Hepatocyte (in vitro differentiated cells): Measurements from ENCODE around the gene GAL3ST2. TPM values are rescaled to one million over a fixed set of nuclear protein-coding genes. Genes with fewer than 3 reads are reported as not detected.
A peak's percentile ranks its signal among the peaks of the same experiment; 100 is the strongest.
"Not testable (repeated sequence)": the region's sequence is repeated elsewhere in the genome, so short reads cannot be mapped to it uniquely, and the experiment has no call there.

Source experiments
- DNase-seq: peaks from one replicate; pipeline ENCODE4 v3.0.0-alpha.2; 2016; ENCODE audit warnings: low spot score
- H2AFZ ChIP-seq: fragments of 200-600 bp; sonication (generic); 2 replicates; pipeline ENCODE4 v1.6.0; 2016; ENCODE audit warnings: antibody characterized with exemption, mild to moderate bottlenecking
- H3K27ac ChIP-seq: fragments of 200-600 bp; sonication (generic); 2 replicates; pipeline ENCODE4 v1.5.1; 2016; ENCODE audit warnings: mild to moderate bottlenecking
- H3K27me3 ChIP-seq: fragments of 200-600 bp; sonication (generic); 2 replicates; pipeline ENCODE4 v1.6.1; 2016
- H3K36me3 ChIP-seq: fragments of 200-600 bp; sonication (generic); replicated peaks from 2 replicates; pipeline ENCODE4 v1.5.1; 2016; ENCODE audit warnings: low read depth; ENCODE audit not compliant: insufficient read depth
- H3K4me1 ChIP-seq: fragments of 200-600 bp; sonication (generic); 2 replicates; pipeline ENCODE4 v1.5.1; 2016; ENCODE audit warnings: mild to moderate bottlenecking, moderate library complexity; ENCODE audit not compliant: insufficient read depth
- H3K4me2 ChIP-seq: fragments of 200-600 bp; sonication (generic); 2 replicates; pipeline ENCODE4 v1.6.0; 2016
- H3K4me3 ChIP-seq: fragments of 200-600 bp; sonication (generic); 2 replicates; pipeline ENCODE4 v1.5.1; 2016; ENCODE audit warnings: mild to moderate bottlenecking
- H3K79me2 ChIP-seq: fragments of 200-600 bp; sonication (generic); 2 replicates; pipeline ENCODE4 v1.6.0; 2017; ENCODE audit warnings: mild to moderate bottlenecking
- H3K9me2 ChIP-seq: fragments of 200-600 bp; sonication (generic); replicated peaks from 2 replicates; pipeline ENCODE4 v1.6.0; 2017; ENCODE audit warnings: mild to moderate bottlenecking; ENCODE audit not compliant: insufficient read depth
- H3K9me3 ChIP-seq: fragments of 200-600 bp; sonication (generic); 2 replicates; pipeline ENCODE4 v1.5.1; 2016; ENCODE audit warnings: low read depth, mild to moderate bottlenecking
- H4K20me1 ChIP-seq: fragments of 200-600 bp; sonication (generic); 2 replicates; pipeline ENCODE4 v1.6.0; 2016; ENCODE audit warnings: mild to moderate bottlenecking; ENCODE audit not compliant: insufficient read depth, poor library complexity, severe bottlenecking
- EZH2 ChIP-seq: fragments of 200-600 bp; sonication (generic); IDR thresholded peaks from 2 replicates; pipeline ENCODE4 v1.6.1; 2016; ENCODE audit warnings: antibody characterized with exemption, mild to moderate bottlenecking, borderline replicate concordance
- EZH2phosphoT487 ChIP-seq: fragments of 200-600 bp; sonication (generic); IDR thresholded peaks from one replicate; pipeline ENCODE4 v1.6.1; 2018; ENCODE audit warnings: antibody characterized with exemption, mild to moderate bottlenecking, low read depth, moderate library complexity; ENCODE audit not compliant: unreplicated experiment, severe bottlenecking
- WGBS: methylation state at CpG from one replicate; pipeline ENCODE4 v1.1.6; 2016; ENCODE audit warnings: low lambda C conversion rate; ENCODE audit errors: missing lambda C conversion rate; 5-methylcytosine and 5-hydroxymethylcytosine counted together
- polyA plus RNA-seq: library from polyadenylated mRNA; unstranded; fragments of >200 nt; fragmentation: Nextera tagmentation; extraction: Ambion mirVana; gene quantifications from 2 replicates; pipeline ENCODE4 v1.2.1, GENCODE V29; 2016
- total RNA-seq: library from RNA; depleted of rRNA; stranded (reverse); fragments of >200 nt; gene quantifications from 2 replicates; pipeline ENCODE4 v1.2.3, GENCODE V29; 2014
- TF ChIP-seq, protein P1 (sequence below): fragments of 200-600 bp; sonication (generic); IDR thresholded peaks from 2 replicates; pipeline ENCODE4 v1.5.1; 2016; ENCODE audit warnings: antibody characterized with exemption, mild to moderate bottlenecking; ENCODE audit not compliant: poor library complexity

Gene GAL3ST2
- total and polyA plus RNA-seq, 2 experiments from 2014 or later, result 0.53 TPM; not detected in 1

DNA sequence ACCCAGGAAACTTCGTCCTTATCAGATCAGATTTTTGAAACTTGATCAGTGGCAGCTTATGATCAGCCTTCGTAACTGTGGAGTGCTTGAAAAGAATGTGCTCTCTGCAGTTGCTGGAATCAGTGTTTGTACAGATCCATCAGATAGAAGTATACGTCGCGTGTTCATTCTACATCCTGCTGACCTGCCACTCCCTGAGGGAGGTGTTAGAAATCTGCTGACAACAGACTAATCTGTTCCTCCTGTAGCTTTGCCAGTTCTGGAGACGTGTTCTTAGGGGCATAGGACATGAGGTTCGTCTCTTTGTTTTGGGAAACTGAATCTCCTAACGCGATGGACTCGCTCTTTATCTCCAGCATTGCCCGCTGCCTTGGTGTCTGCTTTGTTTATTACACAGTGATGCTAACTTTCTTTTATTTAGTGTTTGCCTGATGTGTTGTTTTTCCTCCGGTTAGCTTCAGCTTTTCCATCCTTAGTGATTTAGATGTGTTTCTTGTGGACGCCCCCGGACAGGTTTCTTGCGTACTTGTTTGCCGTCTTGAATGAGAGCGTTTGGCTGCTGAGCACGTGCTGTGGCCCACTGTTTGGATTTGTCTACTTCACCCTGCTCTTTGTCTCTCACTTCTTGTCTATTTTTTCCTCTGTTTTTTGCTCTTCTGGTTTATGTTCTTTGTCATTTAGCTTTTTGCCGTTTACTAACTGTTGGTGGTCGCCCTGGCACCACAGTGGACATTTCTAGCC lies 17.4 kb upstream of the GAL3ST2 start:
- Histone ChIP-seq H2AFZ (no peak overlapping the region), H3K36me3 (no peaks in the 10 kb centered on the region)
- 70% methylated on average over 20 of the region's 20 CpGs for WGBS

DNA sequence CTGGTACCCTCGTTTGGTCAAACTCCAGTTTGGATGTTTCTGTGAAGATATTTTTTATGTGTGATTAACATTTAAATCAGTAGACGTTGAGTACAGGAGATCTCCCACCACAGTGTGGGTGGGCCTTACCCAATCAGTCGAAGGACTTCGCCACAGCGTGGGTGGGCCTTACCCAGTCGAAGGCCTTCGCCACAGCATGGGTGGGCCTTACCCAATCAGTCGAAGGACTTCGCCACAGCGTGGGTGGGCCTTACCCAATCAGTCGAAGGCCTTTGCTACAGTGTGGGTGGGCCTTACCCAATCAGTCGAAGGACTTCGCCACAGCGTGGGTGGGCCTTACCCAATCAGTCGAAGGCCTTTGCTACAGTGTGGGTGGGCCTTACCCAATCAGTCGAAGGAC lies 16.7 kb upstream of the GAL3ST2 start:
- H2AFZ ChIP-seq, H3K79me2 ChIP-seq, H3K4me2 ChIP-seq, H3K4me1 ChIP-seq, H3K9me2 ChIP-seq, H3K27me3 ChIP-seq, DNase-seq, H3K9me3 ChIP-seq, H4K20me1 ChIP-seq, H3K36me3 ChIP-seq, H3K4me3 ChIP-seq: not testable (repeated sequence)
- WGBS, result 98% methylated on average over 7 of the region's 16 CpGs
- peak overlapping the region; percentile 55 for H3K27ac ChIP-seq

More for the DNA sequence above, 17.4 kb upstream of the GAL3ST2 start:
- no peaks in the 10 kb centered on the region for H3K9me3 ChIP-seq
- no peaks in the 10 kb centered on the region for H3K79me2 ChIP-seq
- no peaks in the 10 kb centered on the region for H3K27me3 ChIP-seq
- TF ChIP-seq EZH2phosphoT487, result no peak
- no peak for TF ChIP-seq EZH2
- TF ChIP-seq, protein P1, sequence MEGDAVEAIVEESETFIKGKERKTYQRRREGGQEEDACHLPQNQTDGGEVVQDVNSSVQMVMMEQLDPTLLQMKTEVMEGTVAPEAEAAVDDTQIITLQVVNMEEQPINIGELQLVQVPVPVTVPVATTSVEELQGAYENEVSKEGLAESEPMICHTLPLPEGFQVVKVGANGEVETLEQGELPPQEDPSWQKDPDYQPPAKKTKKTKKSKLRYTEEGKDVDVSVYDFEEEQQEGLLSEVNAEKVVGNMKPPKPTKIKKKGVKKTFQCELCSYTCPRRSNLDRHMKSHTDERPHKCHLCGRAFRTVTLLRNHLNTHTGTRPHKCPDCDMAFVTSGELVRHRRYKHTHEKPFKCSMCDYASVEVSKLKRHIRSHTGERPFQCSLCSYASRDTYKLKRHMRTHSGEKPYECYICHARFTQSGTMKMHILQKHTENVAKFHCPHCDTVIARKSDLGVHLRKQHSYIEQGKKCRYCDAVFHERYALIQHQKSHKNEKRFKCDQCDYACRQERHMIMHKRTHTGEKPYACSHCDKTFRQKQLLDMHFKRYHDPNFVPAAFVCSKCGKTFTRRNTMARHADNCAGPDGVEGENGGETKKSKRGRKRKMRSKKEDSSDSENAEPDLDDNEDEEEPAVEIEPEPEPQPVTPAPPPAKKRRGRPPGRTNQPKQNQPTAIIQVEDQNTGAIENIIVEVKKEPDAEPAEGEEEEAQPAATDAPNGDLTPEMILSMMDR, result no peak
- H4K20me1 ChIP-seq, result no peaks in the 10 kb centered on the region
- DNase-seq, result no peak
- no peak overlapping the region for H3K4me3 ChIP-seq
- peak overlapping the region; percentile 55 for H3K27ac ChIP-seq
- H3K4me2 ChIP-seq, result peak overlapping the region; percentile 15
- H3K9me2 ChIP-seq, result no peaks in the 10 kb centered on the region
- H3K4me1 ChIP-seq, result peaks cover under 1% of the 10 kb centered on the region

DNA sequence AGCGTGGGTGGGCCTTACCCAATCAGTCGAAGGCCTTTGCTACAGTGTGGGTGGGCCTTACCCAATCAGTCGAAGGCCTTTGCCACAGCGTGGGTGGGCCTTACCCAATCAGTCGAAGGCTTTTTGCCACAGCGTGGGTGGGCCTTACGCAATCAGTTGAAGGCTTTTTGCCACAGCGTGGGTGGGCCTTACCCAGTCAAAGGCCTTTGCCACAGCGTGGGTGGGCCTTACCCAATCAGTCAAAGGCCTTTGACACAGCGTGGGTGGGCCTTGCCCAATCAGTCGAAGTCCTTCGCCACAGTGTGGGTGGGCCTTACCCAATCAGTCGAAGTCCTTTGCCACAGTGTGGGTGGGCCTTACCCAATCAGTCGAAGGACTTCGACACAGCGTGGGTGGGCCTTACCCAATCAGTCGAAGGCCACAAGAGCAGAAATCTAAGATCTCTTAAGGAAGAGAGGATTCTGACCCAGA lies 16.3 kb upstream of the GAL3ST2 start:
- H3K36me3 ChIP-seq, result no peaks in the 10 kb centered on the region
- no peaks in the 10 kb centered on the region for H3K27me3 ChIP-seq
- no peak for TF ChIP-seq EZH2
- TF ChIP-seq, protein P1, result no peak
- TF ChIP-seq EZH2phosphoT487, result no peak
- H2AFZ ChIP-seq, result no peak overlapping the region
- no peak overlapping the region for H3K4me3 ChIP-seq
- H3K4me1 ChIP-seq, result peaks cover 5% of the 10 kb centered on the region
- no peaks in the 10 kb centered on the region for H3K9me3 ChIP-seq
- no peaks in the 10 kb centered on the region for H3K79me2 ChIP-seq
- 98% methylated on average over 14 of the region's 17 CpGs for WGBS
- H4K20me1 ChIP-seq, result no peaks in the 10 kb centered on the region
- no peak for DNase-seq
- H3K27ac ChIP-seq, result no peak overlapping the region
- H3K9me2 ChIP-seq, result no peaks in the 10 kb centered on the region
- no peak overlapping the region for H3K4me2 ChIP-seq

DNA sequence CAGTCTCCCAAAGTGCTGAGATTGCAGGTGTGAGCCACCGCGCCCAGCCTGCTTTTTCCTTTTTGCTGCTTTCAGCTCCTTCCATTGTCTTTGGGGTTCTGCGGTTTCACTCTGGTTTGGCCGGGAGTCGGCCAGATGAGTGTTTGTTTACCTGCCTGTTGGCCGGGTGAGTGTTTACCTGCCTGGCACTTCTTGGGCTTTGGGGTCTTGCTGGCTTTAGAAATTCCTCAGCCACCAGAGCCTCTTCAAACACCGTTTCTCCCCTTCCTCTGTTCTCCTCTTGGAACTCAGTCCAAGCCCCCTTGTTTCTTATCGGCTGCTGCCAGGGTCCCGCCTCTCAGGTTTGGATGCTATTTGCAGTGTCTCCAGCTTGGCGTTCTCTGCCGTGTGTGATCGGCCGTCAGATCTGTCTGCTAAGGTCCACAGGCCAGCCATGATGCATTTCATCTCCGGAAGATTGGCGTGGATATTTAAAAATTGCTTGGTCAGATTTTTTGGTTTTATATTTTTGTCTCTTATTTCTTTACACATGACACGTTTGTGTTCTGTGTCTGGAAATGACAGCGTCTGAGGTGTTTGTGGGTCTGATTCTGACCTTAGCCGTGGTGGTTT lies 14.2 kb upstream of the GAL3ST2 start:
- H3K4me2 ChIP-seq, result no peak overlapping the region
- H3K79me2 ChIP-seq, result no peaks in the 10 kb centered on the region
- H3K36me3 ChIP-seq, result no peaks in the 10 kb centered on the region
- no peak for DNase-seq
- H3K27ac ChIP-seq, result no peak overlapping the region
- no peaks in the 10 kb centered on the region for H4K20me1 ChIP-seq
- no peaks in the 10 kb centered on the region for H3K9me3 ChIP-seq
- 83% methylated on average over 18 of the region's 18 CpGs for WGBS
- H3K27me3 ChIP-seq, result no peaks in the 10 kb centered on the region
- no peak overlapping the region for H2AFZ ChIP-seq
- H3K4me1 ChIP-seq, result peaks cover 5% of the 10 kb centered on the region
- H3K4me3 ChIP-seq, result no peak overlapping the region
- no peaks in the 10 kb centered on the region for H3K9me2 ChIP-seq
- TF ChIP-seq EZH2phosphoT487 (no peak), EZH2 (no peak)
- TF ChIP-seq, protein P1, result no peak
